CD14-positive monocyte (primary cell): ENCODE data around the gene ARHGAP10. TPM values are rescaled to one million over a fixed set of nuclear protein-coding genes. Genes with fewer than 3 reads are reported as not detected.
A peak's percentile ranks its signal among the peaks of the same experiment; 100 is the strongest.

Experiments
- DNase-seq, 3 donors: peaks; one replicate each; pipeline ENCODE4 v3.0.0-alpha.2; 2011 to 2022
- H2AFZ ChIP-seq: 2 replicates; pipeline ENCODE4 v1.6.0; 2012; ENCODE audit warnings: mild to moderate bottlenecking, low read depth, low read length, inconsistent platforms; ENCODE audit not compliant: insufficient read depth, poor library complexity, severe bottlenecking
- H3K27ac ChIP-seq, 2 donors: 1 replicate in 1 of 2; 2 replicates in 1 of 2; pipeline ENCODE4 v1.5.1; 2012 to 2013; ENCODE audit warnings: low read length in 2 of 2, control low read depth in 1 of 2, inconsistent platforms in 1 of 2, low read depth in 1 of 2, mild to moderate bottlenecking in 1 of 2
- H3K27me3 ChIP-seq, 2 donors: one replicate each; pipeline versions ENCODE4 v1.6.0 to v1.6.1; 2011 to 2013; ENCODE audit warnings: low read length in 2 of 2; ENCODE audit not compliant: control insufficient read depth in 2 of 2, insufficient read depth in 2 of 2
- H3K36me3 ChIP-seq, 2 donors: replicated peaks in 1 of 2; 1 replicate in 1 of 2; 2 replicates in 1 of 2; pipeline versions ENCODE4 v1.5.1 to v1.6.1; 2012 to 2013; ENCODE audit warnings: low read length in 2 of 2, control low read depth in 1 of 2, inconsistent platforms in 1 of 2, mild to moderate bottlenecking in 1 of 2; ENCODE audit not compliant: insufficient read depth in 2 of 2, control insufficient read depth in 1 of 2
- H3K4me1 ChIP-seq, 2 donors: 1 replicate in 1 of 2; 2 replicates in 1 of 2; pipeline versions ENCODE4 v1.5.1 to v1.6.1; 2012 to 2013; ENCODE audit warnings: low read length in 2 of 2, control low read depth in 1 of 2, inconsistent platforms in 1 of 2, mild to moderate bottlenecking in 1 of 2, moderate library complexity in 1 of 2; ENCODE audit not compliant: insufficient read depth in 2 of 2, control insufficient read depth in 1 of 2
- H3K4me2 ChIP-seq: replicated peaks from 2 replicates; pipeline ENCODE3; 2012; ENCODE audit warnings: low read length, moderate library complexity, mild to moderate bottlenecking; ENCODE audit not compliant: poor library complexity, severe bottlenecking; ENCODE audit errors: extremely low read depth
- H3K4me3 ChIP-seq, 3 experiments: fragments of 200-600 bp in 1 of 3; sonication (generic) in 1 of 3; replicated peaks in 1 of 3; 1 replicate in 2 of 3; 2 replicates in 1 of 3; pipeline ENCODE4 v1.5.1; 2011 to 2013; ENCODE audit warnings: low read length in 3 of 3, mild to moderate bottlenecking in 3 of 3, control low read depth in 2 of 3, low read depth in 2 of 3, inconsistent platforms in 1 of 3, moderate library complexity in 1 of 3
- H3K79me2 ChIP-seq: 2 replicates; pipeline ENCODE4 v1.6.0; 2012; ENCODE audit warnings: mild to moderate bottlenecking, control low read depth, inconsistent platforms, low read length, moderate library complexity; ENCODE audit not compliant: insufficient read depth
- H3K9ac ChIP-seq: 2 replicates; pipeline ENCODE4 v1.6.0; 2017; ENCODE audit warnings: low read length, mild to moderate bottlenecking; ENCODE audit not compliant: insufficient read depth, poor library complexity, severe bottlenecking
- H3K9me3 ChIP-seq, 2 donors: replicated peaks in 1 of 2; 1 replicate in 1 of 2; 2 replicates in 1 of 2; pipeline versions ENCODE4 v1.5.1 to v1.6.1; 2012 to 2013; ENCODE audit warnings: low read length in 2 of 2, control low read depth in 1 of 2; ENCODE audit not compliant: control insufficient read depth in 1 of 2, insufficient read depth in 1 of 2
- H4K20me1 ChIP-seq: 2 replicates; pipeline ENCODE4 v1.6.0; 2012; ENCODE audit warnings: mild to moderate bottlenecking, low read length, control low read depth, moderate library complexity; ENCODE audit not compliant: insufficient read depth
- H3K27ac Mint-ChIP-seq, 7 donors: one replicate each; pipeline ENCODE4 v1.8.0; 2020; ENCODE audit warnings: mild to moderate bottlenecking in 7 of 7, mixed read lengths in 7 of 7, moderate library complexity in 6 of 7, inconsistent platforms in 2 of 7
- H3K27me3 Mint-ChIP-seq, 3 donors: one replicate each; pipeline ENCODE4 v1.8.0; 2021 to 2022; ENCODE audit warnings: low read depth in 3 of 3, mild to moderate bottlenecking in 3 of 3, mixed read lengths in 3 of 3, moderate library complexity in 3 of 3, inconsistent platforms in 1 of 3
- H3K36me3 Mint-ChIP-seq, 2 donors: one replicate each; pipeline ENCODE4 v1.8.0; 2020; ENCODE audit warnings: mixed read lengths in 2 of 2, inconsistent platforms in 1 of 2, mild to moderate bottlenecking in 1 of 2
- H3K4me1 Mint-ChIP-seq: one replicate; pipeline ENCODE4 v1.8.0; 2020; ENCODE audit warnings: mild to moderate bottlenecking, mixed read lengths
- H3K4me3 Mint-ChIP-seq, 2 donors: one replicate each; pipeline ENCODE4 v1.8.0; 2020; ENCODE audit warnings: mild to moderate bottlenecking in 2 of 2, mixed read lengths in 2 of 2, moderate library complexity in 1 of 2
- H3K9me3 Mint-ChIP-seq, 7 donors: one replicate each; pipeline ENCODE4 v1.8.0; 2020 to 2022; ENCODE audit warnings: mixed read lengths in 7 of 7, mild to moderate bottlenecking in 6 of 7, moderate library complexity in 6 of 7, inconsistent platforms in 2 of 7
- WGBS: methylation state at CpG from one replicate; pipeline ENCODE4 v1.1.5; 2013; ENCODE audit warnings: missing lambda C conversion rate; ENCODE audit not compliant: insufficient coverage; 5-methylcytosine and 5-hydroxymethylcytosine counted together
- intact Hi-C, 2 donors: fragments of 100-400 bp; cut with micrococcal nuclease; formaldehyde crosslinking; loops; one replicate each; pipeline versions ENCODE4 v1.15.0 to v1.15.1; 2023
- polyA plus RNA-seq, 3 donors: library from polyadenylated mRNA; depleted of rRNA in 1 of 3; unstranded in 2 of 3; stranded (reverse) in 1 of 3; fragments of 300-500 nt in 2 of 3; fragments of >200 nt in 1 of 3; fragmentation: Illumina TruSeq in 2 of 3; gene quantifications; 1 replicate in 2 of 3; 2 replicates in 1 of 3; pipeline ENCODE4 v1.2.3, GENCODE V29; 2012 to 2021
- TF ChIP-seq, protein P1 (sequence below): fragments of 200-600 bp; IDR thresholded peaks from one replicate; pipeline ENCODE4 v1.8.0; 2022; ENCODE audit warnings: antibody characterized with exemption, mild to moderate bottlenecking

The ARHGAP10 gene
- polyA plus RNA-seq, 3 donors, result 1.7 to 4.3 (median 3.0) TPM

DNA sequence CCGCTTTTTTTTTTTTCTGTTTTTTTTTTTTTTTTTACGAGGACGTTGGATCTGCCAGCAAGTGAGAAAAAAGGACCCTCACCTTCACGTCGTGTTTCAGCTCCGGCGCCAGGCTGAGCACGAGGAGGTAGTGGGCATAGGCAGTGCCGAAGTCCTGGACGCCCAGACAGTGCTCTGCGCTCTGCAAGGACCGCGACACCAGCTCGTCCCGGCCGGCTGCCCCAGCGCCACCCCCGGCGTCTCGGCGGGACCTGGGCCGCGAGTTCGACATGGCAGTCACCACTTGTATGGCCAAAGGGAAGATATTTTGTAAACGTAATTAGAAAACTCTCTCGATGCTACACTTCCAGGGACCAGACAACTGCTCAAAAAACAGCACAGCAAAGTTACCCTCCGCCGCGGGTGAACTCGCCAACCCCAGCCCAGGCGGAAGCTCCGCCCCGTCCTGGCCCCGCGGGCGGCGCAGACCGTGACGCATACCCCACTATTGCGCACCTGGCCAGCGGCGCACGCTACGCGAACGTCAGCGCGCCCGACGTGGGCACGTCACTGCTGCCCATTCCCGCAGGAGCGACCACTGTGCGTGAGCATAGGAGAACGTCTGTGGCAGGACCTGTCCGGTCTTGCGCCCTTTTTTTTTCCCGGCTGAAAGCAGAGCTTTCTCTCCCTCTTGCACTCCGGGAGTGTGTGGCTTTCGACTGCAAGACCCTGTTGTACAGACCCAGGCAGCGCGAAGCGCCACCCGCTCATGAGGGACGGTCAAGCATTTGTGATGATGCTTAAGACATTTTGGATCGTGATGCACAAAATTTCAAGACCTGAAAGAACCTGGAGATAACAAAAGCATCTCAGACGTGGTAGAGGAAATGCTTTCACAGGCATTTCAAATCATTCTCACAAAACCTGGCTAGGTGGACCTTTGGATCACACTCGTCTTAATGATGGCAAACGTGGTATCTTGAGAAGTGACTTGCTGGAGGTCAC, 47.9 kb upstream of the ARHGAP10 start, which contains the start of gene PRMT9:
Gene PRMT9 (minus strand): TSS at position 447 of the 984 bp plus-strand sequence. CDS start 176 bp downstream, at position 271.
- Histone ChIP-seq H3K9me3 (no peaks in the 10 kb centered on the region), H4K20me1 (no peaks in the 10 kb centered on the region), H3K4me1 (peaks cover 11 to 18% of the 10 kb centered on the region in 2 donors), H3K79me2 (peaks cover 33% of the 10 kb centered on the region), H2AFZ (peak within 1 kb of the TSS; percentile 78), H3K9ac (peak within 1 kb of the TSS; percentile 96), H3K36me3 (peaks cover 2 to 12% of the 10 kb centered on the region in 2 donors), H3K27ac (peak within 1 kb of the TSS; percentile 81 to 95), H3K4me2 (peak within 1 kb of the TSS; percentile 74), H3K4me3 (peak within 1 kb of the TSS; percentile 85 to 88 (median 87)), H3K27me3 (no peaks in the 10 kb centered on the region)
- H3K36me3 Mint-ChIP-seq, result peaks cover 7 to 8% of the 10 kb centered on the region in 2 donors
- H3K27me3 Mint-ChIP-seq, result peaks cover 0 to 8% (median 4%) of the 10 kb centered on the region in 3 donors
- H3K27ac Mint-ChIP-seq, result peak within 1 kb of the TSS; percentile 89 to 97 (median 95)
- H3K9me3 Mint-ChIP-seq, result peaks cover 0 to 5% (median 2%) of the 10 kb centered on the region in 7 donors
- under 1% methylated on average over 55 of the region's 69 CpGs for WGBS
- peak; percentile 89 to 92 (median 89) for DNase-seq
- H3K4me3 Mint-ChIP-seq, result peak within 1 kb of the TSS; percentile 87 to 97
- peaks cover 15% of the 10 kb centered on the region for H3K4me1 Mint-ChIP-seq
- TF ChIP-seq, protein P1, sequence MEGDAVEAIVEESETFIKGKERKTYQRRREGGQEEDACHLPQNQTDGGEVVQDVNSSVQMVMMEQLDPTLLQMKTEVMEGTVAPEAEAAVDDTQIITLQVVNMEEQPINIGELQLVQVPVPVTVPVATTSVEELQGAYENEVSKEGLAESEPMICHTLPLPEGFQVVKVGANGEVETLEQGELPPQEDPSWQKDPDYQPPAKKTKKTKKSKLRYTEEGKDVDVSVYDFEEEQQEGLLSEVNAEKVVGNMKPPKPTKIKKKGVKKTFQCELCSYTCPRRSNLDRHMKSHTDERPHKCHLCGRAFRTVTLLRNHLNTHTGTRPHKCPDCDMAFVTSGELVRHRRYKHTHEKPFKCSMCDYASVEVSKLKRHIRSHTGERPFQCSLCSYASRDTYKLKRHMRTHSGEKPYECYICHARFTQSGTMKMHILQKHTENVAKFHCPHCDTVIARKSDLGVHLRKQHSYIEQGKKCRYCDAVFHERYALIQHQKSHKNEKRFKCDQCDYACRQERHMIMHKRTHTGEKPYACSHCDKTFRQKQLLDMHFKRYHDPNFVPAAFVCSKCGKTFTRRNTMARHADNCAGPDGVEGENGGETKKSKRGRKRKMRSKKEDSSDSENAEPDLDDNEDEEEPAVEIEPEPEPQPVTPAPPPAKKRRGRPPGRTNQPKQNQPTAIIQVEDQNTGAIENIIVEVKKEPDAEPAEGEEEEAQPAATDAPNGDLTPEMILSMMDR, result no peak
- intact Hi-C loops, result loop anchor here in 1 of 2 donors (5.0 kb wide), 1 partner anchor 67 kb away; the partner anchor contains the start of gene TMEM184C

DNA sequence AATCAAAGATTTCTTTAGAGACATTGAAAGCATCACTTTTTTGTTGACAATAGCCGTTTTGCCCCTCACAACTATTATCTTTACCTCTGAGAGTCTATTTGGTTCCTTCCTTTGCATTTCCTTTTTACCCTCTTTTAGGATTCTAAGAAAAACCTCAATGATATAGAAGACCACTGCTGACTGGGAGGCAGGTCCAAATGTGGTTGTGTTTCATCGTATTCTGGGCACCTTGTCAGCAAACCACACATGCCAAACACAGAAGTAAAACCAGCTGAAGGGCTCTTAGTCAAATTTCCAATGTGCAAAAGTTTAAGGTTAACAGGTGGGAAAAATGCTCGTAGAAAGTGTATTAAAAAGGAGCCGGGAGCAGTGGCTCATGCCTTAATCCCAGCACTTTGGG, 42.8 kb upstream of the ARHGAP10 start:
- Mint-ChIP-seq H3K27ac (no peak overlapping the region), H3K4me1 (peaks cover 3% of the 10 kb centered on the region), H3K36me3 (no peaks in the 10 kb centered on the region), H3K9me3 (peaks cover 0 to 5% (median 0%) of the 10 kb centered on the region in 7 donors), H3K4me3 (no peak overlapping the region), H3K27me3 (peaks cover 2 to 11% (median 4%) of the 10 kb centered on the region in 3 donors)
- Histone ChIP-seq H3K9me3 (no peaks in the 10 kb centered on the region), H3K36me3 (no peaks in the 10 kb centered on the region), H3K9ac (no peak overlapping the region), H3K4me2 (no peak overlapping the region), H3K27me3 (no peaks in the 10 kb centered on the region), H3K4me1 (peaks cover 5 to 8% of the 10 kb centered on the region in 2 donors), H3K27ac (no peak overlapping the region), H3K4me3 (no peak overlapping the region), H3K79me2 (peaks cover 4% of the 10 kb centered on the region), H4K20me1 (no peaks in the 10 kb centered on the region), H2AFZ (no peak overlapping the region)
- intact Hi-C loops, result no loop called here
- WGBS, result 41% methylated on average over 2 of the region's 4 CpGs
- TF ChIP-seq, protein P1, result no peak
- no peak for DNase-seq
